ENCODE measurements around the gene GLDC.

GRCh38 chr9:6543204-6543603 is 102.3 kb downstream of the GLDC start:
- TF ChIP-seq, protein P1, sequence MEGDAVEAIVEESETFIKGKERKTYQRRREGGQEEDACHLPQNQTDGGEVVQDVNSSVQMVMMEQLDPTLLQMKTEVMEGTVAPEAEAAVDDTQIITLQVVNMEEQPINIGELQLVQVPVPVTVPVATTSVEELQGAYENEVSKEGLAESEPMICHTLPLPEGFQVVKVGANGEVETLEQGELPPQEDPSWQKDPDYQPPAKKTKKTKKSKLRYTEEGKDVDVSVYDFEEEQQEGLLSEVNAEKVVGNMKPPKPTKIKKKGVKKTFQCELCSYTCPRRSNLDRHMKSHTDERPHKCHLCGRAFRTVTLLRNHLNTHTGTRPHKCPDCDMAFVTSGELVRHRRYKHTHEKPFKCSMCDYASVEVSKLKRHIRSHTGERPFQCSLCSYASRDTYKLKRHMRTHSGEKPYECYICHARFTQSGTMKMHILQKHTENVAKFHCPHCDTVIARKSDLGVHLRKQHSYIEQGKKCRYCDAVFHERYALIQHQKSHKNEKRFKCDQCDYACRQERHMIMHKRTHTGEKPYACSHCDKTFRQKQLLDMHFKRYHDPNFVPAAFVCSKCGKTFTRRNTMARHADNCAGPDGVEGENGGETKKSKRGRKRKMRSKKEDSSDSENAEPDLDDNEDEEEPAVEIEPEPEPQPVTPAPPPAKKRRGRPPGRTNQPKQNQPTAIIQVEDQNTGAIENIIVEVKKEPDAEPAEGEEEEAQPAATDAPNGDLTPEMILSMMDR (IDR thresholded peaks at IDR 0.05; ENCODE audit: insufficient read depth, low read length, poor library complexity, severe bottlenecking) = no peak
- TF ChIP-seq EZH2phosphoT487 (conservative IDR thresholded peaks at IDR 0.05; ENCODE audit: low read length) = no peak

Measured in SU-DHL-6 (cell line).